Anterior cingulate cortex (tissue), 58 donors: Measurements from ENCODE around the gene NDUFA8.
"Not testable (repeated sequence)": the region's sequence is repeated elsewhere in the genome, so short reads cannot be mapped to it uniquely, and the experiment has no call there.

ENCODE experiments used
- DNase-seq, 58 donors: peaks; one replicate each; lab custom pipeline; 2025; lab: John Stamatoyannopoulos, UW

The NDUFA8 gene

GRCh38 chr9:122124048-122124447 lies 35.5 kb downstream of the NDUFA8 start:
- no peak for DNase-seq

- peak in 47 of 58 donors; percentile 23 to 83 (median 52) for DNase-seq
Measured at GRCh38 chr9:122122903-122123632, 36.5 kb downstream of the NDUFA8 start.

GRCh38 chr9:122122468-122122867 lies 37.1 kb downstream of the NDUFA8 start:
- no peak for DNase-seq

GRCh38 chr9:122121931-122122330 lies 37.6 kb downstream of the NDUFA8 start:
- no peak for DNase-seq

GRCh38 chr9:122121391-122121790 lies 38.2 kb downstream of the NDUFA8 start:
- no peak for DNase-seq

- no peak for DNase-seq
Measured at GRCh38 chr9:122120316-122121071, 39.1 kb downstream of the NDUFA8 start.

- no peak for DNase-seq
Measured at GRCh38 chr9:122119721-122120120, 39.9 kb downstream of the NDUFA8 start.

GRCh38 chr9:122119166-122119521 lies 40.4 kb downstream of the NDUFA8 start:
- DNase-seq = no peak

- DNase-seq = no peak
Measured at GRCh38 chr9:122118343-122119165, 41.0 kb downstream of the NDUFA8 start.

GRCh38 chr9:122117241-122117640 lies 42.3 kb downstream of the NDUFA8 start:
- not testable (repeated sequence) for DNase-seq

- no peak for DNase-seq
Measured at GRCh38 chr9:122116448-122117173, 43.0 kb downstream of the NDUFA8 start.

GRCh38 chr9:122116040-122116439 lies 43.5 kb downstream of the NDUFA8 start:
- no peak for DNase-seq

GRCh38 chr9:122115176-122116035 lies 44.2 kb downstream of the NDUFA8 start:
- DNase-seq = no peak

- peak in 2 of 58 donors; percentile 16 to 21 for DNase-seq
Measured at GRCh38 chr9:122113574-122113973, 46.0 kb downstream of the NDUFA8 start.

GRCh38 chr9:122112238-122112637 lies 47.3 kb downstream of the NDUFA8 start:
- no peak for DNase-seq

GRCh38 chr9:122111413-122112085 lies 48.0 kb downstream of the NDUFA8 start:
- no peak for DNase-seq

GRCh38 chr9:122110100-122110833 lies 49.3 kb downstream of the NDUFA8 start:
- no peak for DNase-seq
